ENCODE results near the gene ZNHIT2.

The ZNHIT2 gene

GRCh38 chr11:65160643-65161042 is 43.1 kb upstream of the ZNHIT2 start:
- H3K18ac ChIP-seq (ENCODE audit: low read length), result no peak overlapping the region
- H3K27me3 ChIP-seq (ENCODE audit: insufficient read depth, low read length), result no peaks in the 10 kb centered on the region
- no peak overlapping the region for H2AK5ac ChIP-seq (ENCODE audit: low read length)
- H3K4ac ChIP-seq (ENCODE audit: low read depth, low read length), result no peak overlapping the region
- H2BK12ac ChIP-seq (ENCODE audit: low read length), result no peak overlapping the region
- no peak overlapping the region for H3K4me3 ChIP-seq (ENCODE audit: low read depth, low read length)
- H4K8ac ChIP-seq (ENCODE audit: low read depth, low read length), result no peak overlapping the region
- peak overlapping the region; percentile 29 for H3K27ac ChIP-seq (ENCODE audit: low read depth, low read length)
- peaks cover 2% of the 10 kb centered on the region in 2 experiments for H3K4me1 ChIP-seq (ENCODE audit: control insufficient read depth in 1 of 2, insufficient read depth in 2 of 2, low read length in 2 of 2)
- H3K9ac ChIP-seq (ENCODE audit: low read length), result no peak overlapping the region
- no peak overlapping the region for H3K4me2 ChIP-seq (ENCODE audit: low read length)
- no peak overlapping the region for H2AFZ ChIP-seq (ENCODE audit: insufficient read depth, low read length, poor library complexity)
- H2BK5ac ChIP-seq (ENCODE audit: low read depth, low read length, poor library complexity), result no peak overlapping the region
- no peaks in the 10 kb centered on the region for H3K9me3 ChIP-seq (ENCODE audit: insufficient read depth, low read depth, low read length)
- DNase-seq, result no peak
- no peak overlapping the region for H2BK120ac ChIP-seq (ENCODE audit: insufficient read depth, low read length, poor library complexity)
- no peaks in the 10 kb centered on the region for H3K79me2 ChIP-seq (ENCODE audit: control insufficient read depth, insufficient read depth, low read length, poor library complexity)
- H3K79me1 ChIP-seq (ENCODE audit: low read length), result no peaks in the 10 kb centered on the region
- H3K36me3 ChIP-seq (ENCODE audit: control insufficient read depth in 1 of 2, insufficient read depth in 2 of 2, low read length in 2 of 2), result no peaks in the 10 kb centered on the region
- H4K12ac ChIP-seq (ENCODE audit: low read depth, low read length), result no peak overlapping the region
- no peak overlapping the region for H3K14ac ChIP-seq (ENCODE audit: low read length)
- H3K23ac ChIP-seq (ENCODE audit: low read length), result no peak overlapping the region
- no peak overlapping the region for H4K91ac ChIP-seq (ENCODE audit: low read depth, low read length)
- no CpG with 5 or more reads among the region's 3 CpGs for WGBS (ENCODE audit: extremely low coverage, insufficient coverage, insufficient read length)

- no peak overlapping the region for H2AFZ ChIP-seq (ENCODE audit: insufficient read depth, low read length, poor library complexity)
- no peak overlapping the region for H4K8ac ChIP-seq (ENCODE audit: low read depth, low read length)
- no peak overlapping the region for H3K27ac ChIP-seq (ENCODE audit: low read depth, low read length)
- H3K18ac ChIP-seq (ENCODE audit: low read length), result no peak overlapping the region
- H3K36me3 ChIP-seq (ENCODE audit: control insufficient read depth in 1 of 2, insufficient read depth in 2 of 2, low read length in 2 of 2), result no peaks in the 10 kb centered on the region
- H2BK12ac ChIP-seq (ENCODE audit: low read length), result no peak overlapping the region
- H3K79me2 ChIP-seq (ENCODE audit: control insufficient read depth, insufficient read depth, low read length, poor library complexity), result no peaks in the 10 kb centered on the region
- H3K14ac ChIP-seq (ENCODE audit: low read length), result no peak overlapping the region
- H3K23ac ChIP-seq (ENCODE audit: low read length), result no peak overlapping the region
- no peak overlapping the region for H2BK5ac ChIP-seq (ENCODE audit: low read depth, low read length, poor library complexity)
- H4K12ac ChIP-seq (ENCODE audit: low read depth, low read length), result no peak overlapping the region
- no peaks in the 10 kb centered on the region for H3K27me3 ChIP-seq (ENCODE audit: insufficient read depth, low read length)
- no peak overlapping the region for H2AK5ac ChIP-seq (ENCODE audit: low read length)
- peaks cover 2% of the 10 kb centered on the region in 2 experiments for H3K4me1 ChIP-seq (ENCODE audit: control insufficient read depth in 1 of 2, insufficient read depth in 2 of 2, low read length in 2 of 2)
- no peak for DNase-seq
- H3K9me3 ChIP-seq (ENCODE audit: insufficient read depth, low read depth, low read length), result no peaks in the 10 kb centered on the region
- H4K91ac ChIP-seq (ENCODE audit: low read depth, low read length), result no peak overlapping the region
- no peak overlapping the region for H3K9ac ChIP-seq (ENCODE audit: low read length)
- H3K79me1 ChIP-seq (ENCODE audit: low read length), result no peaks in the 10 kb centered on the region
- H3K4me3 ChIP-seq (ENCODE audit: low read depth, low read length), result no peak overlapping the region
- WGBS (ENCODE audit: extremely low coverage, insufficient coverage, insufficient read length), result no CpG with 5 or more reads among the region's 5 CpGs
- no peak overlapping the region for H2BK120ac ChIP-seq (ENCODE audit: insufficient read depth, low read length, poor library complexity)
- no peak overlapping the region for H3K4me2 ChIP-seq (ENCODE audit: low read length)
- no peak overlapping the region for H3K4ac ChIP-seq (ENCODE audit: low read depth, low read length)
Measured at GRCh38 chr11:65159012-65159411, 41.5 kb upstream of the ZNHIT2 start.

- H3K4ac ChIP-seq (ENCODE audit: low read depth, low read length), result no peak overlapping the region
- no peak for DNase-seq
- WGBS (ENCODE audit: extremely low coverage, insufficient coverage, insufficient read length), result no CpG with 5 or more reads among the region's 3 CpGs
Measured at GRCh38 chr11:65157336-65157735, 39.8 kb upstream of the ZNHIT2 start.

GRCh38 chr11:65156926-65157325 is 39.4 kb upstream of the ZNHIT2 start:
- H2BK12ac ChIP-seq (ENCODE audit: low read length), result no peak overlapping the region
- no peaks in the 10 kb centered on the region for H3K79me1 ChIP-seq (ENCODE audit: low read length)
- no peak overlapping the region for H3K9ac ChIP-seq (ENCODE audit: low read length)
- H3K27me3 ChIP-seq (ENCODE audit: insufficient read depth, low read length), result no peaks in the 10 kb centered on the region
- WGBS (ENCODE audit: extremely low coverage, insufficient coverage, insufficient read length), result no CpG with 5 or more reads among the region's 3 CpGs
- H2AFZ ChIP-seq (ENCODE audit: insufficient read depth, low read length, poor library complexity), result no peak overlapping the region
- H4K91ac ChIP-seq (ENCODE audit: low read depth, low read length), result no peak overlapping the region
- H3K23ac ChIP-seq (ENCODE audit: low read length), result no peak overlapping the region
- DNase-seq, result no peak
- H3K14ac ChIP-seq (ENCODE audit: low read length), result no peak overlapping the region
- H3K18ac ChIP-seq (ENCODE audit: low read length), result no peak overlapping the region
- no peaks in the 10 kb centered on the region for H3K79me2 ChIP-seq (ENCODE audit: control insufficient read depth, insufficient read depth, low read length, poor library complexity)
- no peak overlapping the region for H2BK120ac ChIP-seq (ENCODE audit: insufficient read depth, low read length, poor library complexity)
- no peak overlapping the region for H2BK5ac ChIP-seq (ENCODE audit: low read depth, low read length, poor library complexity)
- no peak overlapping the region for H4K8ac ChIP-seq (ENCODE audit: low read depth, low read length)
- no peak overlapping the region for H3K27ac ChIP-seq (ENCODE audit: low read depth, low read length)
- no peak overlapping the region for H3K4me2 ChIP-seq (ENCODE audit: low read length)
- no peak overlapping the region for H3K4me3 ChIP-seq (ENCODE audit: low read depth, low read length)
- no peak overlapping the region for H3K4ac ChIP-seq (ENCODE audit: low read depth, low read length)
- H3K36me3 ChIP-seq (ENCODE audit: control insufficient read depth in 1 of 2, insufficient read depth in 2 of 2, low read length in 2 of 2), result no peaks in the 10 kb centered on the region
- no peak overlapping the region for H2AK5ac ChIP-seq (ENCODE audit: low read length)
- no peaks in the 10 kb centered on the region for H3K9me3 ChIP-seq (ENCODE audit: insufficient read depth, low read depth, low read length)
- peaks cover 2% of the 10 kb centered on the region in 2 experiments for H3K4me1 ChIP-seq (ENCODE audit: control insufficient read depth in 1 of 2, insufficient read depth in 2 of 2, low read length in 2 of 2)
- no peak overlapping the region for H4K12ac ChIP-seq (ENCODE audit: low read depth, low read length)

More at GRCh38 chr11:65157336-65157735, 39.8 kb upstream of the ZNHIT2 start:
- H2BK120ac ChIP-seq (ENCODE audit: insufficient read depth, low read length, poor library complexity), result no peak overlapping the region
- no peaks in the 10 kb centered on the region for H3K27me3 ChIP-seq (ENCODE audit: insufficient read depth, low read length)
- no peaks in the 10 kb centered on the region for H3K9me3 ChIP-seq (ENCODE audit: insufficient read depth, low read depth, low read length)
- H3K4me3 ChIP-seq (ENCODE audit: low read depth, low read length), result no peak overlapping the region
- H3K79me2 ChIP-seq (ENCODE audit: control insufficient read depth, insufficient read depth, low read length, poor library complexity), result no peaks in the 10 kb centered on the region
- no peak overlapping the region for H4K8ac ChIP-seq (ENCODE audit: low read depth, low read length)
- H3K14ac ChIP-seq (ENCODE audit: low read length), result no peak overlapping the region
- H2AFZ ChIP-seq (ENCODE audit: insufficient read depth, low read length, poor library complexity), result no peak overlapping the region
- no peaks in the 10 kb centered on the region for H3K79me1 ChIP-seq (ENCODE audit: low read length)
- H2BK5ac ChIP-seq (ENCODE audit: low read depth, low read length, poor library complexity), result no peak overlapping the region
- no peaks in the 10 kb centered on the region for H3K36me3 ChIP-seq (ENCODE audit: control insufficient read depth in 1 of 2, insufficient read depth in 2 of 2, low read length in 2 of 2)
- no peak overlapping the region for H4K12ac ChIP-seq (ENCODE audit: low read depth, low read length)
- H4K91ac ChIP-seq (ENCODE audit: low read depth, low read length), result no peak overlapping the region
- no peak overlapping the region for H2BK12ac ChIP-seq (ENCODE audit: low read length)
- H3K4me1 ChIP-seq (ENCODE audit: control insufficient read depth in 1 of 2, insufficient read depth in 2 of 2, low read length in 2 of 2), result peaks cover 2% of the 10 kb centered on the region in 2 experiments
- H3K18ac ChIP-seq (ENCODE audit: low read length), result no peak overlapping the region
- no peak overlapping the region for H3K9ac ChIP-seq (ENCODE audit: low read length)
- no peak overlapping the region for H3K4me2 ChIP-seq (ENCODE audit: low read length)
- no peak overlapping the region for H2AK5ac ChIP-seq (ENCODE audit: low read length)
- no peak overlapping the region for H3K27ac ChIP-seq (ENCODE audit: low read depth, low read length)
- H3K23ac ChIP-seq (ENCODE audit: low read length), result no peak overlapping the region

All from trophoblast cell (in vitro differentiated cells and primary cell).